K562 (cell line): ENCODE measurements around the gene CRADD. TPM values are rescaled to one million over a fixed set of nuclear protein-coding genes. Genes with fewer than 3 reads are reported as not detected.

Experiments used
- ATAC-seq: fragments of 200-7000 bp; cut with Tn5 transposase; 3 replicates; pipeline ENCODE4 v1.9.1; 2020; ENCODE audit warnings: moderate library complexity
- BruUV-seq: library from RNA; stranded (reverse); fragments of 400-500 nt; replicated peaks from 2 replicates; lab custom pipeline; 2021; lab: Mats Ljungman, UMichigan
- CTCF ChIA-PET: fragments of 300-600 bp; formaldehyde crosslinking; extraction: SDS; loops from one replicate; lab custom pipeline; 2021; ENCODE audit warnings: low intra/inter-chr PET ratio; lab: Yijun Ruan, JAX
- POLR2A ChIA-PET: fragments of 300-600, 350-650 bp; sonication (Branson Sonifier 250); formaldehyde crosslinking; extraction: SDS; loops from one replicate; lab custom pipeline; 2021; ENCODE audit warnings: antibody characterized with exemption, inconsistent platforms; lab: Yijun Ruan, JAX
- DNase-seq, 4 experiments: peaks; one replicate each; pipeline versions ENCODE4 v3.0.0 to v3.0.0-alpha.2; 2011 to 2018; ENCODE audit warnings: low spot score in 3 of 4, mixed read lengths in 3 of 4; ENCODE audit errors: extremely low read depth in 1 of 4
- FAIRE-seq: peaks from 2 replicates; lab custom pipeline; 2011; peaks lifted over from hg19 to GRCh38; lab: Jason Lieb, UNC
- H2AFZ ChIP-seq: 2 replicates; pipeline ENCODE4 v1.6.0; 2011; ENCODE audit warnings: low read depth, low read length, control low read depth, inconsistent platforms
- H3K27ac ChIP-seq: fragments of 200-600 bp; 3 replicates; pipeline ENCODE4 v1.8.0; 2011; ENCODE audit warnings: low read depth, mild to moderate bottlenecking, control low read depth, inconsistent platforms, low read length, moderate library complexity, mixed read lengths; ENCODE audit errors: extremely low read depth
- H3K27me3 ChIP-seq, 2 experiments: fragments of 300-600 bp in 1 of 2; 2 replicates in 1 of 2; 3 replicates in 1 of 2; pipeline versions ENCODE4 v1.6.0 to v1.8.0; 2011; ENCODE audit warnings: inconsistent platforms in 2 of 2, low read length in 2 of 2, mild to moderate bottlenecking in 1 of 2, mixed read lengths in 1 of 2, moderate library complexity in 1 of 2; ENCODE audit not compliant: control insufficient read depth in 2 of 2, insufficient read depth in 2 of 2
- H3K36me3 ChIP-seq: fragments of 300-600 bp; 3 replicates; pipeline ENCODE4 v1.8.0; 2011; ENCODE audit warnings: mild to moderate bottlenecking, low read length, inconsistent platforms; ENCODE audit not compliant: control insufficient read depth, insufficient read depth
- H3K4me1 ChIP-seq, 2 experiments: fragments of 200-600 bp in 1 of 2; replicated peaks in 1 of 2; 2 replicates in 1 of 2; 3 replicates in 1 of 2; pipeline versions ENCODE4 v1.5.1 to v1.8.0; 2011; ENCODE audit warnings: inconsistent platforms in 2 of 2, low read length in 2 of 2, mild to moderate bottlenecking in 1 of 2, mixed read lengths in 1 of 2, moderate library complexity in 1 of 2; ENCODE audit not compliant: control insufficient read depth in 2 of 2, insufficient read depth in 2 of 2
- H3K4me2 ChIP-seq: 2 replicates; pipeline ENCODE4 v1.6.1; 2011; ENCODE audit warnings: low read length, control low read depth, inconsistent platforms, mixed read lengths; ENCODE audit not compliant: insufficient read depth
- H3K4me3 ChIP-seq: fragments of 200-600 bp; sonication (generic), shearing (Covaris generic); 2 replicates; pipeline ENCODE4 v1.5.1; 2016; ENCODE audit warnings: control low read depth, inconsistent platforms
- H3K79me2 ChIP-seq: fragments of 200-600 bp; 3 replicates; pipeline ENCODE4 v1.8.0; 2011; ENCODE audit warnings: low read length, inconsistent platforms; ENCODE audit not compliant: control insufficient read depth, insufficient read depth
- H3K9ac ChIP-seq, 2 experiments: 2 replicates each; pipeline versions ENCODE4 v1.6.0 to v1.6.1; 2011; ENCODE audit warnings: low read depth in 2 of 2, low read length in 2 of 2, control low read depth in 1 of 2, inconsistent platforms in 1 of 2, mild to moderate bottlenecking in 1 of 2, mixed read lengths in 1 of 2; ENCODE audit not compliant: insufficient read depth in 1 of 2
- H3K9me1 ChIP-seq: one replicate; pipeline ENCODE4 v1.6.0; 2011; ENCODE audit warnings: inconsistent platforms, mild to moderate bottlenecking, low read length, moderate library complexity; ENCODE audit not compliant: control insufficient read depth, insufficient read depth
- H3K9me3 ChIP-seq: replicated peaks from 2 replicates; pipeline ENCODE4 v1.5.1; 2011; ENCODE audit warnings: low read depth, low read length, inconsistent platforms; ENCODE audit not compliant: control insufficient read depth, insufficient read depth
- H4K20me1 ChIP-seq: replicated peaks from 2 replicates; pipeline ENCODE4 v1.6.1; 2011; ENCODE audit warnings: low read length, inconsistent platforms, mixed read lengths; ENCODE audit not compliant: control insufficient read depth, insufficient read depth
- E4F1 ChIP-seq: fragments of 250-450 bp; sonication (Bioruptor Pico); IDR thresholded peaks from 2 replicates; pipeline ENCODE4 v1.5.0; 2021; ENCODE audit warnings: mild to moderate bottlenecking, borderline replicate concordance
- HMBOX1 ChIP-seq: sonication (generic); IDR thresholded peaks from 2 replicates; pipeline ENCODE4 v1.6.1; 2016
- MCM2 ChIP-seq: fragments of 450-650 bp; IDR thresholded peaks from 2 replicates; pipeline ENCODE4 v1.6.1; 2017; ENCODE audit warnings: low read depth, mild to moderate bottlenecking
- MYNN ChIP-seq, 2 experiments: sonication (generic); formaldehyde crosslinking in 1 of 2; IDR thresholded peaks; 2 replicates each; pipeline versions ENCODE4 v1.5.0 to v1.6.1; 2016 to 2020; ENCODE audit warnings: antibody characterized with exemption in 1 of 2, missing genetic modification reagents in 1 of 2
- STAG1 ChIP-seq: sonication (generic); formaldehyde crosslinking; IDR thresholded peaks from 2 replicates; pipeline ENCODE4 v1.5.0; 2020; ENCODE audit warnings: missing genetic modification reagents, borderline replicate concordance
- WGBS: fragments of 100-300 bp; shearing (Covaris generic); methylation state at CpG from one replicate; pipeline ENCODE4 v1.1.6; 2016; ENCODE audit warnings: low coverage, mixed read lengths; ENCODE audit not compliant: insufficient coverage; ENCODE audit errors: missing lambda C conversion rate; 5-methylcytosine and 5-hydroxymethylcytosine counted together
- in situ Hi-C: fragments of 300-500 bp; cut with MboI; formaldehyde crosslinking; loops from 4 replicates; pipeline ENCODE4 v1.15.0; 2018; ENCODE audit warnings: inconsistent platforms, mixed read lengths
- intact Hi-C: fragments of 100-400 bp; cut with micrococcal nuclease; formaldehyde crosslinking; loops from 2 replicates; pipeline ENCODE4 v1.14.2; 2022
- polyA plus RNA-seq, 8 experiments: library from polyadenylated mRNA; depleted of rRNA in 4 of 8; stranded (reverse) in 5 of 8; unstranded in 3 of 8; fragments of >200 nt; fragmentation: Nextera tagmentation in 2 of 8; fragmentation: Illumina TruSeq in 1 of 8; extraction: Ambion mirVana in 2 of 8; extraction: Trizol in 1 of 8; gene quantifications; 2 replicates each; pipeline versions ENCODE4 v1.2.1 to v1.2.3, GENCODE V29; 2011 to 2014; ENCODE audit warnings: inconsistent platforms in 1 of 8, missing spikeins in 1 of 8
- total RNA-seq, 7 experiments: library from RNA; depleted of rRNA in 6 of 7; stranded (reverse); fragments of >200 nt in 6 of 7; fragmentation: Illumina TruSeq in 2 of 7; extraction: Trizol in 2 of 7; gene quantifications; 2 replicates each; pipeline versions ENCODE4 v1.2.1 to v1.2.3, GENCODE V29; 2011 to 2021; ENCODE audit warnings: low replicate concordance in 1 of 7
- TF ChIP-seq, protein P1 (sequence below): sonication (generic); formaldehyde crosslinking; IDR thresholded peaks from 2 replicates; pipeline ENCODE4 v1.8.0; 2022; ENCODE audit warnings: missing genetic modification reagents, mild to moderate bottlenecking, borderline replicate concordance
- TF ChIP-seq, protein P2 (sequence below): IDR thresholded peaks from 2 replicates; pipeline ENCODE4 v1.6.1; 2011; ENCODE audit not compliant: insufficient read length; ENCODE audit errors: extremely low read depth

The CRADD gene
- total and polyA plus RNA-seq, 9 of the 15 experiments (the other 6 are each of a cell fraction or from before 2014, with no cell fraction given) = 20.5 to 41.1 (median 25.9) TPM

DNA sequence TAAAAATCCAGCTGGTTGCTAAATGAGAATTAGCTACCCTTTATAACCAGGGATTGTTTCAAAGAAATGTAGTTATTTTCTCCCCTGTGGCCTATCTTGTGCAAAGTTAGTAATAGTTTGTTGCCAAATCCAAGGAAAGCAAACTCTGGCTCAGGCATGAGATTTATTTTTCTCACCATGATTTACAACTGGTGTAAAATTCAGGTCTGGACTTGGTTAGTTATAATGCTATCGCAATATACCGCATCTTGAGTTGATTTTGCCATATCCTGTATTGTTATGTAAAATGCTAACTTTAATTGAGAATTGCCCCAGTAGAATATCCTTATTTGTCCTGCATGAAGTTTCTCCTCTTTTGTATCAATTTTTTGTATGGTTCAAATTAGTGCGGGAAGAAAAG, 135.5 kb downstream of the CRADD start:
- no peak for ATAC-seq
- H3K4me3 ChIP-seq = no peak overlapping the region
- no peak overlapping the region for H3K9ac ChIP-seq
- H3K27me3 ChIP-seq = no peaks in the 10 kb centered on the region
- WGBS = 98% methylated on average over 3 of the region's 3 CpGs
- no peak for FAIRE-seq
- intact Hi-C loops = no loop called here
- no peak overlapping the region for H3K27ac ChIP-seq
- no peak for DNase-seq
- peaks cover 5 to 18% of the 10 kb centered on the region in 2 experiments for H3K4me1 ChIP-seq
- H3K36me3 ChIP-seq = peaks cover under 1% of the 10 kb centered on the region; the same call in 1 of the 3 replicates
- BruUV-seq = no TSS peak
- in situ Hi-C loops = no loop called here
- TF ChIP-seq E4F1 (CRISPR knock-in tag) = no peak
- TF ChIP-seq MCM2 = no peak
- TF ChIP-seq HMBOX1 = no peak
- TF ChIP-seq, protein P1, sequence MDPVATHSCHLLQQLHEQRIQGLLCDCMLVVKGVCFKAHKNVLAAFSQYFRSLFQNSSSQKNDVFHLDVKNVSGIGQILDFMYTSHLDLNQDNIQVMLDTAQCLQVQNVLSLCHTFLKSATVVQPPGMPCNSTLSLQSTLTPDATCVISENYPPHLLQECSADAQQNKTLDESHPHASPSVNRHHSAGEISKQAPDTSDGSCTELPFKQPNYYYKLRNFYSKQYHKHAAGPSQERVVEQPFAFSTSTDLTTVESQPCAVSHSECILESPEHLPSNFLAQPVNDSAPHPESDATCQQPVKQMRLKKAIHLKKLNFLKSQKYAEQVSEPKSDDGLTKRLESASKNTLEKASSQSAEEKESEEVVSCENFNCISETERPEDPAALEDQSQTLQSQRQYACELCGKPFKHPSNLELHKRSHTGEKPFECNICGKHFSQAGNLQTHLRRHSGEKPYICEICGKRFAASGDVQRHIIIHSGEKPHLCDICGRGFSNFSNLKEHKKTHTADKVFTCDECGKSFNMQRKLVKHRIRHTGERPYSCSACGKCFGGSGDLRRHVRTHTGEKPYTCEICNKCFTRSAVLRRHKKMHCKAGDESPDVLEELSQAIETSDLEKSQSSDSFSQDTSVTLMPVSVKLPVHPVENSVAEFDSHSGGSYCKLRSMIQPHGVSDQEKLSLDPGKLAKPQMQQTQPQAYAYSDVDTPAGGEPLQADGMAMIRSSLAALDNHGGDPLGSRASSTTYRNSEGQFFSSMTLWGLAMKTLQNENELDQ (CRISPR knock-in tag) = no peak
- TF ChIP-seq, protein P2, sequence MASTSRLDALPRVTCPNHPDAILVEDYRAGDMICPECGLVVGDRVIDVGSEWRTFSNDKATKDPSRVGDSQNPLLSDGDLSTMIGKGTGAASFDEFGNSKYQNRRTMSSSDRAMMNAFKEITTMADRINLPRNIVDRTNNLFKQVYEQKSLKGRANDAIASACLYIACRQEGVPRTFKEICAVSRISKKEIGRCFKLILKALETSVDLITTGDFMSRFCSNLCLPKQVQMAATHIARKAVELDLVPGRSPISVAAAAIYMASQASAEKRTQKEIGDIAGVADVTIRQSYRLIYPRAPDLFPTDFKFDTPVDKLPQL = no peak
- no peak for TF ChIP-seq STAG1 (CRISPR knock-in tag)
- TF ChIP-seq MYNN (IDR thresholded peaks at IDR 0.05) = no peak
- no peak for TF ChIP-seq MYNN (CRISPR knock-in tag; IDR thresholded peaks at IDR 0.05)
- ChIA-PET POLR2A (interaction anchor here (0.6 to 1.2 kb wide), 3 partner anchors 8 to 361 kb away, joined by 3 to 4 read pairs (median 3); no protein-coding TSS in a partner anchor), CTCF (no interaction called here)
- H4K20me1 ChIP-seq = no peaks in the 10 kb centered on the region
- H2AFZ ChIP-seq = no peak overlapping the region
- H3K4me2 ChIP-seq = no peak overlapping the region
- H3K9me3 ChIP-seq = no peaks in the 10 kb centered on the region
- H3K9me1 ChIP-seq = no peaks in the 10 kb centered on the region
- no peaks in the 10 kb centered on the region for H3K79me2 ChIP-seq
